CD14-positive monocyte (primary cell): ENCODE results near the gene GRK1. TPM values are rescaled to one million over a fixed set of nuclear protein-coding genes. Genes with fewer than 3 reads are reported as not detected.
A peak's percentile ranks its signal among the peaks of the same experiment; 100 is the strongest.
"Not testable (repeated sequence)": the region's sequence is repeated elsewhere in the genome, so short reads cannot be mapped to it uniquely, and the experiment has no call there.

Experiments
- DNase-seq, 3 donors: peaks; one replicate each; pipeline ENCODE4 v3.0.0-alpha.2; 2011 to 2022
- H2AFZ ChIP-seq: 2 replicates; pipeline ENCODE4 v1.6.0; 2012; ENCODE audit warnings: mild to moderate bottlenecking, low read depth, low read length, inconsistent platforms; ENCODE audit not compliant: insufficient read depth, poor library complexity, severe bottlenecking
- H3K27ac ChIP-seq, 2 donors: 1 replicate in 1 of 2; 2 replicates in 1 of 2; pipeline ENCODE4 v1.5.1; 2012 to 2013; ENCODE audit warnings: low read length in 2 of 2, control low read depth in 1 of 2, inconsistent platforms in 1 of 2, low read depth in 1 of 2, mild to moderate bottlenecking in 1 of 2
- H3K27me3 ChIP-seq, 2 donors: one replicate each; pipeline versions ENCODE4 v1.6.0 to v1.6.1; 2011 to 2013; ENCODE audit warnings: low read length in 2 of 2; ENCODE audit not compliant: control insufficient read depth in 2 of 2, insufficient read depth in 2 of 2
- H3K36me3 ChIP-seq, 2 donors: replicated peaks in 1 of 2; 1 replicate in 1 of 2; 2 replicates in 1 of 2; pipeline versions ENCODE4 v1.5.1 to v1.6.1; 2012 to 2013; ENCODE audit warnings: low read length in 2 of 2, control low read depth in 1 of 2, inconsistent platforms in 1 of 2, mild to moderate bottlenecking in 1 of 2; ENCODE audit not compliant: insufficient read depth in 2 of 2, control insufficient read depth in 1 of 2
- H3K4me1 ChIP-seq, 2 donors: 1 replicate in 1 of 2; 2 replicates in 1 of 2; pipeline versions ENCODE4 v1.5.1 to v1.6.1; 2012 to 2013; ENCODE audit warnings: low read length in 2 of 2, control low read depth in 1 of 2, inconsistent platforms in 1 of 2, mild to moderate bottlenecking in 1 of 2, moderate library complexity in 1 of 2; ENCODE audit not compliant: insufficient read depth in 2 of 2, control insufficient read depth in 1 of 2
- H3K4me2 ChIP-seq: replicated peaks from 2 replicates; pipeline ENCODE3; 2012; ENCODE audit warnings: low read length, moderate library complexity, mild to moderate bottlenecking; ENCODE audit not compliant: poor library complexity, severe bottlenecking; ENCODE audit errors: extremely low read depth
- H3K4me3 ChIP-seq, 3 experiments: fragments of 200-600 bp in 1 of 3; sonication (generic) in 1 of 3; replicated peaks in 1 of 3; 1 replicate in 2 of 3; 2 replicates in 1 of 3; pipeline ENCODE4 v1.5.1; 2011 to 2013; ENCODE audit warnings: low read length in 3 of 3, mild to moderate bottlenecking in 3 of 3, control low read depth in 2 of 3, low read depth in 2 of 3, inconsistent platforms in 1 of 3, moderate library complexity in 1 of 3
- H3K79me2 ChIP-seq: 2 replicates; pipeline ENCODE4 v1.6.0; 2012; ENCODE audit warnings: mild to moderate bottlenecking, control low read depth, inconsistent platforms, low read length, moderate library complexity; ENCODE audit not compliant: insufficient read depth
- H3K9ac ChIP-seq: 2 replicates; pipeline ENCODE4 v1.6.0; 2017; ENCODE audit warnings: low read length, mild to moderate bottlenecking; ENCODE audit not compliant: insufficient read depth, poor library complexity, severe bottlenecking
- H3K9me3 ChIP-seq, 2 donors: replicated peaks in 1 of 2; 1 replicate in 1 of 2; 2 replicates in 1 of 2; pipeline versions ENCODE4 v1.5.1 to v1.6.1; 2012 to 2013; ENCODE audit warnings: low read length in 2 of 2, control low read depth in 1 of 2; ENCODE audit not compliant: control insufficient read depth in 1 of 2, insufficient read depth in 1 of 2
- H4K20me1 ChIP-seq: 2 replicates; pipeline ENCODE4 v1.6.0; 2012; ENCODE audit warnings: mild to moderate bottlenecking, low read length, control low read depth, moderate library complexity; ENCODE audit not compliant: insufficient read depth
- H3K27ac Mint-ChIP-seq, 7 donors: one replicate each; pipeline ENCODE4 v1.8.0; 2020; ENCODE audit warnings: mild to moderate bottlenecking in 7 of 7, mixed read lengths in 7 of 7, moderate library complexity in 6 of 7, inconsistent platforms in 2 of 7
- H3K27me3 Mint-ChIP-seq, 3 donors: one replicate each; pipeline ENCODE4 v1.8.0; 2021 to 2022; ENCODE audit warnings: low read depth in 3 of 3, mild to moderate bottlenecking in 3 of 3, mixed read lengths in 3 of 3, moderate library complexity in 3 of 3, inconsistent platforms in 1 of 3
- H3K36me3 Mint-ChIP-seq, 2 donors: one replicate each; pipeline ENCODE4 v1.8.0; 2020; ENCODE audit warnings: mixed read lengths in 2 of 2, inconsistent platforms in 1 of 2, mild to moderate bottlenecking in 1 of 2
- H3K4me1 Mint-ChIP-seq: one replicate; pipeline ENCODE4 v1.8.0; 2020; ENCODE audit warnings: mild to moderate bottlenecking, mixed read lengths
- H3K4me3 Mint-ChIP-seq, 2 donors: one replicate each; pipeline ENCODE4 v1.8.0; 2020; ENCODE audit warnings: mild to moderate bottlenecking in 2 of 2, mixed read lengths in 2 of 2, moderate library complexity in 1 of 2
- H3K9me3 Mint-ChIP-seq, 7 donors: one replicate each; pipeline ENCODE4 v1.8.0; 2020 to 2022; ENCODE audit warnings: mixed read lengths in 7 of 7, mild to moderate bottlenecking in 6 of 7, moderate library complexity in 6 of 7, inconsistent platforms in 2 of 7
- CTCF ChIP-seq: fragments of 200-600 bp; IDR thresholded peaks from one replicate; pipeline ENCODE4 v1.8.0; 2022; ENCODE audit warnings: antibody characterized with exemption, mild to moderate bottlenecking
- WGBS: methylation state at CpG from one replicate; pipeline ENCODE4 v1.1.5; 2013; ENCODE audit warnings: missing lambda C conversion rate; ENCODE audit not compliant: insufficient coverage; 5-methylcytosine and 5-hydroxymethylcytosine counted together
- intact Hi-C, 2 donors: fragments of 100-400 bp; cut with micrococcal nuclease; formaldehyde crosslinking; loops; one replicate each; pipeline versions ENCODE4 v1.15.0 to v1.15.1; 2023
- polyA plus RNA-seq, 3 donors: library from polyadenylated mRNA; depleted of rRNA in 1 of 3; unstranded in 2 of 3; stranded (reverse) in 1 of 3; fragments of 300-500 nt in 2 of 3; fragments of >200 nt in 1 of 3; fragmentation: Illumina TruSeq in 2 of 3; gene quantifications; 1 replicate in 2 of 3; 2 replicates in 1 of 3; pipeline ENCODE4 v1.2.3, GENCODE V29; 2012 to 2021

Gene GRK1
- polyA plus RNA-seq, 3 donors = not detected

GRCh38 chr13:113724780-113725315 is 57.8 kb downstream of the GRK1 start:
- H3K27ac Mint-ChIP-seq = peak overlapping the region in 2 of 7 donors; percentile 23 to 30
- no peak overlapping the region for H3K27ac ChIP-seq
- peaks cover 7 to 17% (median 14%) of the 10 kb centered on the region in 7 donors for H3K9me3 Mint-ChIP-seq
- H3K79me2 ChIP-seq = no peaks in the 10 kb centered on the region
- H3K4me2 ChIP-seq = peak overlapping the region; percentile 78
- peaks cover 4% of the 10 kb centered on the region for H3K4me1 Mint-ChIP-seq
- 5% methylated on average over 31 of the region's 36 CpGs for WGBS
- peak; percentile 81 for TF ChIP-seq CTCF
- no peaks in the 10 kb centered on the region for H4K20me1 ChIP-seq
- H3K9me3 ChIP-seq = peaks cover 10 to 31% of the 10 kb centered on the region in 2 donors
- peak overlapping the region; percentile 65 for H2AFZ ChIP-seq
- H3K27me3 ChIP-seq = peaks cover 0 to 15% of the 10 kb centered on the region in 2 donors
- no peaks in the 10 kb centered on the region for H3K36me3 Mint-ChIP-seq
- H3K4me3 ChIP-seq = peak overlapping the region; percentile 0 to 70 (median 38)
- H3K27me3 Mint-ChIP-seq = peaks cover 13 to 26% (median 19%) of the 10 kb centered on the region in 3 donors
- peak overlapping the region; percentile 69 to 74 for H3K4me3 Mint-ChIP-seq
- peaks cover 7 to 9% of the 10 kb centered on the region in 2 donors for H3K4me1 ChIP-seq
- intact Hi-C loops = no loop called here
- H3K9ac ChIP-seq = no peak overlapping the region
- no peaks in the 10 kb centered on the region for H3K36me3 ChIP-seq
- peak; percentile 35 to 61 (median 51) for DNase-seq

GRCh38 chr13:113725329-113726105 is 58.5 kb downstream of the GRK1 start:
- H3K27ac ChIP-seq, H2AFZ ChIP-seq, H3K27ac Mint-ChIP-seq, H3K9ac ChIP-seq, H3K79me2 ChIP-seq, H3K36me3 ChIP-seq, DNase-seq, H3K4me3 Mint-ChIP-seq, H4K20me1 ChIP-seq, intact Hi-C loops, H3K4me1 Mint-ChIP-seq, H3K36me3 Mint-ChIP-seq, H3K4me1 ChIP-seq: not testable (repeated sequence)
- H3K4me2 ChIP-seq = peak overlapping the region; percentile 78
- peaks cover 0 to 18% of the 10 kb centered on the region in 2 donors for H3K27me3 ChIP-seq
- peaks cover 13 to 31% of the 10 kb centered on the region in 2 donors for H3K9me3 ChIP-seq
- H3K27me3 Mint-ChIP-seq = peaks cover 17 to 33% (median 24%) of the 10 kb centered on the region in 3 donors
- H3K4me3 ChIP-seq = peak overlapping the region in 1 of 3 experiments; percentile 70
- WGBS = 3% methylated on average over 6 of the region's 75 CpGs
- peaks cover 7 to 17% (median 14%) of the 10 kb centered on the region in 7 donors for H3K9me3 Mint-ChIP-seq

GRCh38 chr13:113726106-113726821 is 59.2 kb downstream of the GRK1 start:
- H3K27ac Mint-ChIP-seq, intact Hi-C loops, H3K36me3 ChIP-seq, H3K4me1 ChIP-seq, H3K36me3 Mint-ChIP-seq, H3K9ac ChIP-seq, H3K79me2 ChIP-seq, H2AFZ ChIP-seq, H3K27ac ChIP-seq, H3K4me1 Mint-ChIP-seq, H4K20me1 ChIP-seq, DNase-seq: not testable (repeated sequence)
- peaks cover 7 to 20% (median 14%) of the 10 kb centered on the region in 7 donors for H3K9me3 Mint-ChIP-seq
- H3K27me3 Mint-ChIP-seq = peaks cover 21 to 40% (median 27%) of the 10 kb centered on the region in 3 donors
- H3K27me3 ChIP-seq = peaks cover 0 to 18% of the 10 kb centered on the region in 2 donors
- H3K4me2 ChIP-seq = peak overlapping the region; percentile 45
- peak overlapping the region in 1 of 2 donors; percentile 50 for H3K4me3 Mint-ChIP-seq
- H3K9me3 ChIP-seq = peaks cover 13 to 31% of the 10 kb centered on the region in 2 donors
- WGBS = 67% methylated on average over 17 of the region's 54 CpGs
- peak overlapping the region in 1 of 3 experiments; percentile 39 for H3K4me3 ChIP-seq
